ENCODE measurements around the gene ASTN1.

Gene ASTN1

GRCh38 chr1:176816232-176816631, 348.3 kb downstream of the ASTN1 start:
- DNase-seq: no peak

DNA sequence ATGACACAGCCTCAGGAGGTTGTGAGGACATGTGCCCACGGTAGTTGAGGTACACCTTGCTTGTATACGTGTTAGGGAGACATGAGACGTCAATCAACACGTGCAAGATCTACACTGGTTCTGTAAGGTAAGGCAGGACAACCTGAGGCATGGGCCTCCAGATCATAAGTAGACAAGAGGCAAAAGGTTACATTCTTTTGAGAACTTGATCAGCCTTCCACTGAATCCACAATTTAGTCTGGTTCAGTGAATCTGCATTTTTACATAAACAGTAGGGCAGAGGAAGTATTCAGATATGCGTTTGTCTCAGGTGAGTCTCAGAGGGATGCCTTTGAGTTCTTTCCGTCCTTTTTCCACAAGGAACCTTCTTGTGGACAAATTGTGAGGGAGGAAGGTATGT, 348.9 kb downstream of the ASTN1 start:
- no peak for DNase-seq

DNA sequence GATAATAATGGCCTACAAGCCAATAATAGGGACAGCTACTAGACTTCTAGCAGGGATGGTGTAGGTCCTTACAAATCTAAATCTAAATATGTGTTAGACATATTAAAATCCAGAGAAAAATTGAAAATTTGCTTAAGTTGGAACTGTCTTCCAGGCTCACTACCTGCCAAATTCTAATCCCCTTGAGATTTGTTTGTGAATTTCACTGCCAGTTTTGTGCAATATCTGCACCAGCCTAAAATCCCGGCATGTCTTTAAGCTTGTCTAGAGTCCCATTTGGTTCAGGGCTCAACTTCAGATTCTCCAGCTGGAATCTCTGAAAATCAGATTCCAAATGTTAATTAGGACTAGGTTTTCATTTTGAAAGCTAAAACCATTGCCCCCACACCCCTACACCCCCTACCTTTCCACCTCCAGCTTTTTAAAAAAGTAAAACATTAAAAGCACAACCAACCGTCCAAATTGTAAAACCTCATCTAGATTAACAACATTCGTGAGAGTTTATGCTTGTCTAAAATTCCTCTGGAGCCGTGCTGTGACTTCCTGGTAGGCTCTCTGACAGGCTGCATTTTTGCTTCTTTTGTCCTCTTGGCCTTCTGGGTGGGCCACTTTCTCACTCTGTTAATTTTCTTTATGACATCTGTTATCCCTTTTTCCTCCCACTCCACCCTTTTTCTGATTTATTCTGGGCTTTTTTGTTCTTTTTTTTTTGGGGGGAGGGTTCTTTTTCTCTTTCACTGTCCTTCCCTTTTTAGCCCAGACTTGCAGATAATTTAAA, 352.8 kb downstream of the ASTN1 start:
- DNase-seq: no peak

DNA sequence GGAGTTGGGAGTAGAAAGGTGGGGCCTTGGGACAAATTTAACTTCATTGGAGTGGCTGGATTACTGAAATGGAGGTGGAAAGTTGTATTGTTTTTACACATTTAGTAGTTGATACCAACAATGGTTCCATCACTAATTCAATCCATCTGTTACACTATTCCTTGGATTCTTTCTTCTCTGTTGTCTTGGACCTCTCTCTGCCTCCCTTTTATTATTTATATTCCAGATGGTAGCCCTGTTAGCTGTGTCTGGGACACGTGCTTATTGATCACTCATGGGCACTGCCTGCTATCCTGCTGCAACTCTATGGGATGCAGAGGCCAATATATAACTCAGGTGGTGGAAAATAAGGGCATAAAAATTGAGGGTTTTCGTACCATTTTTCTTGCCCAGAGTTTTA, 355.2 kb downstream of the ASTN1 start:
- no peak for DNase-seq

Measured in NCI-H1092 treated with DMSO at 0.1 percent for 48 hours (cell line).